Measurements from ENCODE around the gene SLC6A3.
"Not testable (repeated sequence)": the region's sequence is repeated elsewhere in the genome, so short reads cannot be mapped to it uniquely, and the experiment has no call there.

SLC6A3 gene

DNA sequence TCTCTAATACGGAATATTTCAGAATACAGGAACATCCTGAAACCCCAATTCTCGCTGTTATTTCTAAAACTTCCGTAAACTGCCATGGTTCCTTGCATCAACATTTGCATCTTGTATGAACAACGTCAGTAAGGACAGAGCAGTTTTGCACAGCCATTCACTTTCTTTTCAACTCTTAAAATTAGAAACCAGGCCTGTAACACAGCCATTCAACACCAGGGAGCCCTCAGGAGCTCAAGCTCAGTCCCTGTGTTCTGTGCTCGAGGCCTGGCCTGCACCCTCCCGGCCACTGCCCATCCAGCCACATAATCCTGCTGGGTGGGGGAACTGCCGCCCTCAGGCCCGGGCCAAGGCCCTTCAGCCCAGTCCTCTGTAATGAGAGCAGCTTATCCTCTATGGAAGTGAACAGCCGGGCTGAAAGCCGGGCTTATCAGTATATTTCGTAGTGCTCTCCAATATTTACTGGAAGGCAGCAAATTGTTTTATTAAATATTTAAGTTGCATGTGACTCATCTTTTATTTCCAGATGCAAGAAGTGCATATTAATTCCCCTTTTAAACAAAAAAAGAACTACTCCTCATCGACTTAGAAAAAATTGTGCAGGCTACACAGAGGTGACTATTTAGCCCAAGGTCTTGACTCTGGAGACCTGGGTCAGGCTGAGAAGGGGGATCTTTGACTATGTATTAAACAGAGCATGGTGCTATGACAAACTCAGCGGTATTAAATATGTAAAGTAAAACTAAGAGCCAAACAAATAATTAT lies 33.2 kb upstream of the SLC6A3 start:
- DNase-seq (ENCODE audit: low read depth in 2 of 2): no peak

DNA sequence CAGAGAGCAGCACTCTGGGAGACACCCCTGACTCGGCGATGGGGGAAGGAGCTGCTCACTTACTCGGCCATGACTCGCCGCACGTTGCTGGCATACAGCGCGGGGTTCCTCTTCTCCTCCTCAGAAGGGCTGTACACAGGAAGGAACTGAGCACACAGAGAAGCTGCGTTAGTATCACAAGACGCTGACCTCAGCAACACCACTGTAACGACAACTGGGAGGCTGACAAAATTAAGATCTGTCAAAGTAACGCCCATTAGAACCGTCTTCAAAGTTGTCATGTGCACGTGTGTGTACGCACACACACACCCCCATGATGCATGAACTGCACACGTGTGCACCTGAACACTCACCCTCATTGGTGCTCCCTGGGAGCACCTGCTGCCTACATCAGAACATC lies 32.1 kb upstream of the SLC6A3 start:
- DNase-seq (ENCODE audit: low read depth in 2 of 2): no peak

GRCh38 chr5:1476967-1477310 lies 31.7 kb upstream of the SLC6A3 start:
- DNase-seq (ENCODE audit: low read depth in 2 of 2): no peak

DNA sequence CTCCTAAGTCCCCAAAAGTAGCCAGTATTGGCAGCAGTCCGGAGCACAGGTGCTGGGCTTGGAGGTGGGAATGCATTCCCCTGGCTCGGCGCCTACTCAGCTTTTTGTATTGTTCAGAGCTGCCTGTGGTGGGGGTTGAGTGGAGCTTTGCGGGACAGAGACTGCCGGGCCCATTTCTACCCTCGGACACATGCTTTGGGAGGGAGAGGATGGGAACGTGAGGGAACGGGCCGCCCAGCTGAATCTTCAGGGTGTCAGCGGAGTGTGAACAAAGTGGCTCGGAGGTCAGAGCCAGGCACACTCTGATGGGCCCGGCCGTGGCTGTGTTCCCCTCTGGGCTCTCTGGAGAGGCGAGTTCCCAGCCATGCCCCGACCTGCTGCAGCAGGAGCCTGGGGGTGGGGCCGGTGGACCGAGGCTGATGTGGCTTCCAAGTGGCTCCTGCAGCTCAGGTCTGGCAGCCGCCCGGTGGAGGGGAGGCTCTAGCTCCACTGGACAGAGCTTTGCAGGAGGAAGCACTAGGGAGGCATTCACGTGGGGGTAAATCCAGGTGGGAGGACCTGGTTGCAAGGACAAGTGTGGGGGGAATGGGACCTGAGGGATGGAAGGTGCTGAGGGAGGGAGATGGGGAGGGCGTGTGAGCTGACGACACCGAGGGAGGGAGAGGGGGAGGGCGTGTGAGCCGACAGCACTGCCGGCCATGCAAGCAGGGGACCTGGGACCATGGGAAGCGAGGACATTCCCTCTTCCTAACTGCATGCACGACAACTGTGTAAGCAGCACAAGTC lies 31.1 kb upstream of the SLC6A3 start:
- DNase-seq (ENCODE audit: low read depth in 2 of 2): no peak

- not testable (repeated sequence) for DNase-seq (ENCODE audit: low read depth in 2 of 2)
These were observed 30.3 kb upstream of the SLC6A3 start for GRCh38 chr5:1475544-1475900.

DNA sequence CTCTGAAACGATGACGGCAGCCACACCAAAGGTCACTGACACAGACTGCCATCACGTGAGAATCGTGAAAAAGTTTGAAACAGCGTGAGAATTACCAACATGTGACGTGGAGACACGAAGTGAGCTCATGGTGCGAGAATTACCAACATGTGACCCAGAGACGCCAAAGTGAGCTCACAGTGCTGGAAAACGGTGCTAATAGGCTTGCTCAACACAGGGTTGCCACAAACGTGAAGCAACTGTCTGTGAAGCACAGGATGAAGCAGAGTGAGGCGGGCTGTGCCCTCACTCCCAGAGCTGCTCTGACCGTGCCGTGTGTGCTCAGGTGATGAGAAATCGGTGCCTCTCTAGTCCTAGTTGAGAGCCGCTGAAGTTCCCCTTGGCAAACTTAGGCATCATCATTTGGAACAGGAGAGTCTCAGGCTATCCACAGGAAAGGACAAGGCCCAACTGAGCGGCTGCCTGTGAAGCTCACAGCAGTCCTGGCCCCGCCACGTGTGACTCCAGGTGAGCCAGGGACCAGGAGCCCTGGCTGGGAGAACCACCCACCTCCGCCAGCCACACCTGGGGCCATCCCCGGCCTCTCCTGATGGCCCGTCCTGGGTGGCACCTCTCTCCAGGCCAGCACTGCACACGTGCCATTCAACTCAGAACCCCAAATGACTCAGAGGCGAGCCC lies 29.8 kb upstream of the SLC6A3 start:
- DNase-seq (ENCODE audit: low read depth in 2 of 2): no peak

DNA sequence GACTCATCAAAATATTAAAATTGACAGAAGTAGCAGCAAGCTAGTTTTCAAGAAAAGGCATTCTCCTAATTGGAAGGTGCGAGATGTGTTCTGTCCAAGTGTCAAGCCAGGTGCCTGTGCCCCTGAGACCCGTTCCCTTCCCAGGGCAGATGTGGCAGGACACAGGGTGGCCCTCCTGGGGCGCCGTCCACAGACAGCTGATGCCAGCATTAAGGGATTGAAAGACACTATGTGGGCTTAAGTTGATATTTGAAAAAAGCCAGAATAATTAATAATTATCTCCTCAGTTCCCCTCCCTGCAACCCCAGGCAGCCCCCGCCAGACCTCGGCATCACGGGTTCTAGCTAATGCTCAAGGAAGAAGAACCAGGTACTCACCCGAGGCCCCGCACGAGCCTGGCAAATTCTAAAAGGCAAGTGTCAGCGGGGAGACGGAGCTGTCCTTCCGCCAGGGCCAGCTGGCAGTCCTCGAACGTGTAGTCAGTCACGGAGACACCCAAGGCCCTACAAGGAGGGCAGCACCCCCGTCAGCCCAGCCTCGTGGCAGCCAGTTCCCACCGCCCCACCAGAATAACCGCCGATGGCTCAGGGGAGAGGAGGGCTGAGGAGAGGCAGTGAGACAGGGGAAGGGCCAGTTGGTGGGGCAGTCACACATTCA lies 29.1 kb upstream of the SLC6A3 start:
- no peak for DNase-seq (ENCODE audit: low read depth in 2 of 2)

DNA sequence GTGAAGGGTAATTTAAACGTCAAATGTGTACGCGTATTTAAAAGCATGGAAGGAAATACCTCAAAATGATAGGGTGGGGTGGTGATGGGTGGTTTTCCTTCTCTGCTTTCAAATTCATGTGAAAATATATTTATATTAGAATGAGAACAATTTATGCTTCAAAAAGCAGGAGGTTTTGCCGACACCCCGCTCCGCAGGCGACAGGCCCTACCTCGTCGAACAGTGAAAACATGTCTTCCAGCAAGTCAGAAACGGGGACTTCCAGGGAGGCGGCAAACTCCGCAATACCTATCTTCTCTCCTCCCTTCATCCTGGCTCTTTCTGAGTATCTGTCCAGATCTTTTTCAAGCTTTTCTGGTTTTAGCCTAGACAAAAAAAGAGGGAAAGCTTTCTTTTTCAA lies 28.5 kb upstream of the SLC6A3 start:
- DNase-seq (ENCODE audit: low read depth in 2 of 2): no peak

DNA sequence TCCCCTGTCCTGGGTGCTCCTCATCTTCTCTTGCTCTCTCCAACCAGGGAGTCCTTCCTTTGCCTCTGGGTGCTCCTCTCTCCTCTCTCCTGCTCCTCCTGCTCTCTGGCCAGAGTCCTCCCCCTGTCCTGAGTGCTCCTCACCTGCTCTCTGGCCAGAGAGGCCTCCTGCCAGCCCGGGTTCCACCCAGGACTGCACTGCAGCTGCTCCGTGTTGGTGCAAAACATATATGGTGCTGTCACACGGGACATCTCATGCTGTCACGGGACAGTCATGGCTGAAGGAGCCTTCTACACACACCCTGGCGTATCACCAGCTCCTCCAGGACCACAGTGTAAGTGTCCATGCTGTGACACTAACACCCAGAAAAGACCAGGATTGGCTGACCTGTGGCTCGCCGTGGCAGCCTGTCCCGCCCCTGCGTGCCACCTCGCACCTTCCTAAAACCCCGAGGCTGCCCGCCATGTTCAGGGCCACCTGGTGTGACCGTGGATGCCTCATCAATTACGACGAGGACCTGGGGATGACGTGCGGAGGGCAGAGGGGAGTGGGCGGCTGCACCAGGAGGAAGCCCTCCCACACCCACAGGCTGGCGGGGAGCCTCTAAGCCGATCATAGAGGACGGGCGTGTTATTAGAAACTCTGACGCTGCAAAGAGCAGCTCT lies 27.9 kb upstream of the SLC6A3 start:
- DNase-seq (ENCODE audit: low read depth in 2 of 2): no peak

DNA sequence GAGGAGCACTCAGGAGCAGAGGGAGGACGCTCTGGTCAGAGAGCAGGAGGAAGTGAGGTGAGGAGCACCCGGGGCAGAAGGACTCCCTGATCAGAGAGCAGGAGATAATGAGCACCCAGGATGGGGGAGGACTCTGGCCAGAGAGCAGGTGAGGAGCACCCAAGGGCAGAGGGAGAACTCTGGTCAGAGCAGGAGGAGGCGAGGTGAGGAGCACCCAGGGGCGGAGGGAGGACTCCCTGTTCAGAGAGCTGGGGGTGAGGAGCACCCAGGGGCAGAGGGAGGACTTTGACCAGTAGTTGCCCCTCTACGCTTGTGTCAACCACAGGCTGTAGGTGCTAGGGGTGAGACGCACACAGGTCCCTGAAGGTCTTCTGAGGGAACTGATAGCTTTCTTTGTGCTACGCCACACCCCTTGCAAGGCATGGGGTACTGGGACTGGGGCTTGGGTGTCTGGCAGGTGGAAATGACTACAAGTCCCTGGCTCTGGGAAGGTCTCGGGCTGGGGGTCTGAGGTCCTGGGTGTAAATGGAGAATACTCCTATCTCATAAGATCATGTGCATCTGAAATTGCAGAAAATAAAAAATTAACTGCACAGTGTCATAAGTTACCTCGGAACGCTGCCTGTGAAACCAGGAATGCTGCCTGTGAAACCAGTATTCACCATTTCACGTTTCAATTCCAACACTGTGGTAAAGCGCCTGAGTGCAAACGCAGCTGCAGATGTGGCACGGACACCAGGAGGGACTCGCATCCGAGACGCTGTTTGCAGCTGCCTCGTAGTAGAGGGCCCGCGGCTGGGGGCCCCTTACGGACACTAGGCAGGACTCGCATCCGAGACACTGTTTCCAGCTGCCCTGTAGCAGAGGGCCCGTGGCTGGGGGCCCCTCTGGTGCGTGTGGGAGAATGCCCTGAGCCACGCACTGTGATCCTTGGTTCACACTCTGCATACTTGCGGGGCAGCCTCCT lies 27.0 kb upstream of the SLC6A3 start:
- DNase-seq (ENCODE audit: low read depth in 2 of 2): no peak

- no peak for DNase-seq (ENCODE audit: low read depth in 2 of 2)
These were observed 26.1 kb upstream of the SLC6A3 start for GRCh38 chr5:1471240-1471853.

DNA sequence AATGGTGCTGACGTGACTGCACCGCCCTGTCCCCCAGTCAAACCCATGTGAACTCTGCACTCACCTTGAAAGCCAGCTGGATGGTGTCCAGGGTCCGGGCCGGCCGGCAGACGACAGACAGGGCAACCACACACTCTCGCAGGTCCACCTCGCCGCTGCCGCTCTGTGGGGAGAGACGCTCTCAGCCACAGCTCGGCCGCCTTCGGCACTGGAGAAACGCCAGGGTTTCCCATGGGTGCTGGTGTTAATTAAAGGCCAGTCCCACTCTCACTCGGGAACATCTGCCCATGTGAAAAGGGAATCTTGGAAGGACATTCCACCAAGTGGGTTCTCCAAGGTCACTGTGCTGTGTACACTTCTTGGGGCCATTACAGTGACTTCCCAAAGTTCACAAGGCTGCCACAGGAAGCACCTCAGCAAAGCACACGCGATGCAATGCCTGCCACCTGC lies 25.5 kb upstream of the SLC6A3 start:
- DNase-seq (ENCODE audit: low read depth in 2 of 2): no peak

DNA sequence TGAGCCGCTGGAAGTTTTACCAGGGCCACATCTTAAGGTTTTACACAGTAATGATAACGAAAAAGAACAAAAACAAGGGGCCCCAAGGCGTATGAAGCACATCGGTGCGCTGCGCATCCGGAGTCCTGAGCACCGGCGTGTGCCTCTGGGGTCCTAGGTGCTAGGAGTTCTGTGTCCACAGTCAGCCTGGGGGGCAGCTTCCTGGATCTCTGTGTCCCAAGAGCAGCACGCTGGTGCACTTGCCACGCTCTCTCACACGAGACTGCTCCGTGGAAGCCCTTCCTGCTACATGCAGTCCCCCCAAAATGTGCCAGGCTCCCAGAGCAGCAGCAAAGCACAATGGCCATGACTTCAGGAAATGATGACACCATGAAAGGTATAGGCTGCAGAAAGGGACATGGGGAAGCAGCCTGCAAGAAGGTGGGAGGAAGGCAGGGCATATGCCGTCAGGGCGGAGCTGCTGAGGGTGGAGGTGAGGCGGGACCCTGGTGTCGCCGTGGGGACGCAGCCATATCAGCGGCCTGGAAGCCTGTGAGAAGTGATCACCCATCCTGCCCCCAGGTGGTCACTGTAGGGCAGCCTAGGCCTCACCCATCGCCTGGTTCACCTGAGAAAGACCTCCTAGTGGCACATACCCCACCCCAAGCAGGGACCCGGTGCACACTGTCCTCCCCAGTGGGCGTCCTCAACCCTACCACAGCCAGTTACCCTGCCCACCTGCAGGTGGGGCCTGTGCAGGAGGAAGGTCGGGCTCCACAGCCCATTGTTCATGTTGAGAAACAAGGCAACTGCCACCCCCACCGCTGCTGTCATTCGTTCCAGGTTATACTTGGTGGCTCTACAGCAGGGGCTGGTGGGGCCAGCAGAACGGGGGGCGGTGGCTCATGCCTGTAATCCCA lies 23.6 kb upstream of the SLC6A3 start:
- no peak for DNase-seq (ENCODE audit: low read depth in 2 of 2)

DNA sequence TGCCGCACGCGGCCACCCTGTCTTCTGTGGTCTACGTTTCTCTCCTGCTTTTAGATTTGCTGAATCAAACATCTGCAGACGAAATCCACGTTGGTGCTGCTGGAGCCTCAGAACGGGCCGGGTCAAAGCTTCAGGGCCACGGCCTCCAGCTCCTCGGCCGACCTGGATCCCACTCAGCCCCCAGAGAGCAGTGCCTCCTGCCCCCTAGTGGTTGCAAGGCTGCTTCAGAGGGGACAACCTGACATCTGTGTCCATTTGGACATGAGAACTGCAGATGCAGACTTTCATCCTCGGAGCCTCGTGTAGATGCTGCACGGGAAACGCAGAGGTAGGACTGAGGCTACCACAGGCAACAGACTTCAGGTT lies 23.0 kb upstream of the SLC6A3 start:
- DNase-seq (ENCODE audit: low read depth in 2 of 2): no peak

DNA sequence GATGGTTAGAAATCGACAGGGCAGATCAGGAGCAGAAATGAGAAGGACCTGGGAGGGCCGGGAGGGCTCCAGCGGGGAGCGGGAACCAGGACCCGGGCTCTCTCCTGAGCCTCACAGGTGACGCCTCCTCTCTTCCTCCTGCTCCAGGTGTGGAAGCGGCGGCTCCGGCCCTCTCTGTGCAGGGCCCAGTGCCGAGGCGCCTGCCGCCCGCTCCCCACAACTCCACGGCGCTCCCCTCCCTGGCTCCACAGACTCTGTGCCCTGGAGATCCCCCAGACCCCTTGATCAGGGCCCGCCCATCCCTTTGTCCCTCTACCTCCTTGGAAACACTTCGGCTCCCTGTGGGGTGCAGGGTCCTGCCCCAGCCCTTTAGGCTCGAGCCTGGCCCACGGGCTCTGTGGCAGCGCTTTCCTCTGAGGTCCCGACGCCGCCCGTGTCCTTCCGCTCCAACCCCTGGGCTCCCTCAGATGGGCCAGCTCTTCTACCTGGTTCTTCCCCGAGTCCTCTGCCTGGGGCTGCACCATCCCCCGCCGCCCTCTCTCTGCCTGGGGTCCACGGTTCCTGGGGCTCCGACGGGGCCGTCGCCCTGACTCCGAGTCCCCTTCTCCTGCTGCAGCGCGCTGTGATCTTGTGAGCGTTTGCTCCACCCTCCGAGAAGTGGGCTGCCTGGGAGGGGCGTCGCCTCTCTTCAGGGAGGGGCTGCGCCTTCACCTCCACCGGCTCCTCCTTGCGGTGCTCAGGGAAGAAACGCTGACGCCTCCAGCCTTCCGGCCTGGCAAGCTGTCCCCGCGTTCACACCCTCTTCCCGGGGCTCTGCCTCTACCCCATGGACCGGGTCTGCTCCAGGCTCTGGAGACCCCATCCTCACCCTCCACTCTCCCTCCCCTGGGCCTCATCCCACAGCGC lies 22.4 kb upstream of the SLC6A3 start:
- no peak for DNase-seq (ENCODE audit: low read depth in 2 of 2)

DNA sequence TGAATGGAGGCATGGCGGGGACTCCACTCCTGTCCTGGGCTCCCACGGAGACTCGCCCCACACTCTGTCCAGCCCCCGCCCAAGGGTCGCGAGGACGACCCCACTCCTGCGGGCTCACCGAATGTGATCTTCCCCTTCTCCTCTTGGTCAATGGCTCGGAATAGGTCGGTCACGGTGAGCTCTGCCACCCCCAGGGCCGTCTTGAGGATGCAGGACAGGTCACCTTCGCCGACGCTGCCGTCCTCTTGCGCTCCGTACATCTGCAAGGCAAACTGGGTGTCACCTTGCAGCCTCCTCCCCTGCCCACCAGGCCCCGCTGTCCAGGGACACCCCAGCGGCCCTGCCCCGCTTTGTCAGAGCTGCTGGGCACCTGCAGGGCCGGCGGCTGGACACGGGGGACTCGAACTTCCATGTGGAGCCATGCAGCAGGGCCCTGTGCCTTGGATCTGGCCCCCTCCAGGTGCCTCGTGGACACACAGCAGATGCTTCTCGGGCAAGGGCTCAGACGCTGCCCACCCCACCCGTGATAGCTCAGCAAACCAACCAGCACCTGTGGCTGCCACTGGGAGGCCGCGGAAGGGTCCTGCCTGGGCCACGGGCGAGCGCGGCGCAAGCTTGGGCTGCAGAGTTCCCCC lies 21.5 kb upstream of the SLC6A3 start:
- DNase-seq (ENCODE audit: low read depth in 2 of 2): no peak

- no peak for DNase-seq (ENCODE audit: low read depth in 2 of 2)
These were observed 20.8 kb upstream of the SLC6A3 start for GRCh38 chr5:1465966-1466471.
